Progenitor cell of endocrine pancreas (in vitro differentiated cells): ENCODE measurements around the gene NUP62CL. TPM values are rescaled to one million over a fixed set of nuclear protein-coding genes. Genes with fewer than 3 reads are reported as not detected.
"Not testable (repeated sequence)": the region's sequence is repeated elsewhere in the genome, so short reads cannot be mapped to it uniquely, and the experiment has no call there.

Experiments used
- DNase-seq: peaks from one replicate; pipeline ENCODE4 v3.0.0; 2021; ENCODE audit warnings: low spot score; ENCODE audit not compliant: unreplicated experiment
- H3K27ac Mint-ChIP-seq: 2 replicates; pipeline ENCODE4 v1.8.0; 2021; ENCODE audit warnings: mild to moderate bottlenecking, moderate library complexity, mixed read lengths
- H3K27me3 Mint-ChIP-seq: 2 replicates; pipeline ENCODE4 v1.8.0; 2021; ENCODE audit warnings: mixed read lengths
- H3K36me3 Mint-ChIP-seq: 2 replicates; pipeline ENCODE4 v1.8.0; 2022; ENCODE audit warnings: mixed read lengths; ENCODE audit not compliant: insufficient read depth
- H3K4me1 Mint-ChIP-seq: 2 replicates; pipeline ENCODE4 v1.8.0; 2021; ENCODE audit warnings: low read depth, mixed read lengths
- H3K4me3 Mint-ChIP-seq: 2 replicates; pipeline ENCODE4 v1.8.0; 2021; ENCODE audit warnings: low read depth, mild to moderate bottlenecking, moderate library complexity, mixed read lengths
- H3K9me3 Mint-ChIP-seq: 2 replicates; pipeline ENCODE4 v1.8.0; 2021; ENCODE audit warnings: low read depth, mixed read lengths
- CTCF ChIP-seq: fragments of 200-600 bp; sonication (generic); IDR thresholded peaks from one replicate; pipeline ENCODE4 v1.5.0; 2021; ENCODE audit warnings: antibody characterized with exemption, mild to moderate bottlenecking; ENCODE audit not compliant: unreplicated experiment
- total RNA-seq: library from RNA; stranded (reverse); gene quantifications from 2 replicates; pipeline ENCODE4 v1.2.1, GENCODE V29; 2021

NUP62CL gene
- total RNA-seq, 1 donor from 2014 or later = 16.4 TPM

GRCh38 chrX:107207943-107208342 lies 1.7 kb upstream of the NUP62CL start:
- H3K27me3 Mint-ChIP-seq = no peaks in the 10 kb centered on the region
- no peak for TF ChIP-seq CTCF
- H3K4me3 Mint-ChIP-seq = no peak overlapping the region
- peaks cover 4% of the 10 kb centered on the region for H3K4me1 Mint-ChIP-seq
- H3K27ac Mint-ChIP-seq = no peak overlapping the region
- DNase-seq = no peak
- H3K9me3 Mint-ChIP-seq = peaks cover 7% of the 10 kb centered on the region
- no peaks in the 10 kb centered on the region for H3K36me3 Mint-ChIP-seq

GRCh38 chrX:107207089-107207488 lies 856 bp upstream of the NUP62CL start:
- H3K4me1 Mint-ChIP-seq = peaks cover 4% of the 10 kb centered on the region
- no peak overlapping the region for H3K27ac Mint-ChIP-seq

GRCh38 chrX:107206697-107207065 lies 448 bp upstream of the NUP62CL start:
- no peak for TF ChIP-seq CTCF
- DNase-seq = no peak
- no peak overlapping the region for H3K27ac Mint-ChIP-seq
- peaks cover 7% of the 10 kb centered on the region for H3K9me3 Mint-ChIP-seq
- no peaks in the 10 kb centered on the region for H3K27me3 Mint-ChIP-seq
- H3K36me3 Mint-ChIP-seq = no peaks in the 10 kb centered on the region
- H3K4me1 Mint-ChIP-seq = peaks cover 4% of the 10 kb centered on the region
- peak overlapping the region; percentile 93 for H3K4me3 Mint-ChIP-seq

More at GRCh38 chrX:107207089-107207488, 856 bp upstream of the NUP62CL start:
- Mint-ChIP-seq H3K36me3 (no peaks in the 10 kb centered on the region), H3K9me3 (peaks cover 7% of the 10 kb centered on the region), H3K4me3 (no peak overlapping the region), H3K27me3 (no peaks in the 10 kb centered on the region)
- no peak for DNase-seq
- TF ChIP-seq CTCF = no peak

- Mint-ChIP-seq H3K36me3 (no peaks in the 10 kb centered on the region), H3K4me3 (peak overlapping the region; percentile 40), H3K4me1 (peaks cover 4% of the 10 kb centered on the region), H3K9me3 (peaks cover 13% of the 10 kb centered on the region), H3K27me3 (no peaks in the 10 kb centered on the region), H3K27ac (peak overlapping the region; percentile 45)
- TF ChIP-seq CTCF = no peak
- no peak for DNase-seq
Observed at GRCh38 chrX:107204068-107204605, 2.1 kb downstream of the NUP62CL start.

GRCh38 chrX:107199491-107199890 lies 6.7 kb downstream of the NUP62CL start:
- TF ChIP-seq CTCF = no peak
- no peak for DNase-seq
- peaks cover 17% of the 10 kb centered on the region for H3K9me3 Mint-ChIP-seq
- H3K4me3 Mint-ChIP-seq = no peak overlapping the region
- H3K4me1 Mint-ChIP-seq = peaks cover 2% of the 10 kb centered on the region
- H3K27me3 Mint-ChIP-seq = no peaks in the 10 kb centered on the region
- H3K36me3 Mint-ChIP-seq = peaks cover 2% of the 10 kb centered on the region
- no peak overlapping the region for H3K27ac Mint-ChIP-seq

GRCh38 chrX:107198074-107198473 lies 8.2 kb downstream of the NUP62CL start:
- not testable (repeated sequence) for H3K4me3 Mint-ChIP-seq, H3K36me3 Mint-ChIP-seq, DNase-seq, H3K27me3 Mint-ChIP-seq, H3K27ac Mint-ChIP-seq, H3K4me1 Mint-ChIP-seq
- peaks cover 17% of the 10 kb centered on the region for H3K9me3 Mint-ChIP-seq
